SK-N-SH (cell line): Measurements from ENCODE around the gene AKAP12. TPM values are rescaled to one million over a fixed set of nuclear protein-coding genes. Genes with fewer than 3 reads are reported as not detected.

Experiments used
- CTCF ChIA-PET: fragments of 300-600, 350-600 bp; formaldehyde crosslinking; extraction: SDS; loops from one replicate; lab custom pipeline; 2021; lab: Yijun Ruan, JAX
- POLR2A ChIA-PET: fragments of 350-600 bp; sonication (Branson Sonifier 250); formaldehyde crosslinking; extraction: SDS; loops from one replicate; lab custom pipeline; 2020; ENCODE audit warnings: antibody characterized with exemption, inconsistent platforms; lab: Yijun Ruan, JAX
- DNase-seq: peaks from one replicate; pipeline ENCODE4 v3.0.0; 2012
- H2AFZ ChIP-seq: fragments of 200-600 bp; sonication (generic); 2 replicates; pipeline ENCODE4 v1.8.1; 2016; ENCODE audit warnings: antibody characterized with exemption, mild to moderate bottlenecking, low read depth
- H3F3A ChIP-seq: fragments of 200-600 bp; sonication (generic); replicated peaks from 2 replicates; pipeline ENCODE3; 2016; ENCODE audit warnings: antibody characterized with exemption, mild to moderate bottlenecking; ENCODE audit not compliant: insufficient read depth
- H3K27ac ChIP-seq, 2 experiments: fragments of 200-500 bp in 1 of 2; fragments of 200-600 bp in 1 of 2; sonication (Bioruptor generic) in 1 of 2; sonication (generic), shearing (Covaris generic) in 1 of 2; 2 replicates each; pipeline versions ENCODE4 v1.5.1 to v1.6.1; 2014 to 2016; ENCODE audit warnings: low read depth in 2 of 2, inconsistent platforms in 1 of 2, low read length in 1 of 2, mild to moderate bottlenecking in 1 of 2, mixed read lengths in 1 of 2
- H3K27me3 ChIP-seq: fragments of 200-600 bp; sonication (generic), shearing (Covaris generic); 2 replicates; pipeline ENCODE4 v1.6.1; 2016; ENCODE audit warnings: mixed run types; ENCODE audit not compliant: insufficient read depth
- H3K36me3 ChIP-seq, 2 experiments: fragments of 200-500 bp in 1 of 2; fragments of 200-600 bp in 1 of 2; sonication (Bioruptor generic) in 1 of 2; sonication (generic) in 1 of 2; replicated peaks in 1 of 2; 2 replicates each; pipeline versions ENCODE3 to v1.5.1; 2014 to 2016; ENCODE audit warnings: low read length in 1 of 2, mild to moderate bottlenecking in 1 of 2; ENCODE audit not compliant: insufficient read depth in 2 of 2, control insufficient read depth in 1 of 2
- H3K4me1 ChIP-seq, 2 experiments: fragments of 200-500 bp in 1 of 2; fragments of 200-600 bp in 1 of 2; sonication (Bioruptor generic) in 1 of 2; sonication (generic), shearing (Covaris generic) in 1 of 2; 2 replicates each; pipeline versions ENCODE4 v1.5.1 to v1.6.1; 2014 to 2016; ENCODE audit warnings: low read depth in 1 of 2, low read length in 1 of 2, mixed run types in 1 of 2; ENCODE audit not compliant: insufficient read depth in 2 of 2, control insufficient read depth in 1 of 2
- H3K4me2 ChIP-seq: fragments of 200-600 bp; sonication (generic), shearing (Covaris generic); 2 replicates; pipeline ENCODE4 v1.6.1; 2017; ENCODE audit warnings: mixed run types
- H3K4me3 ChIP-seq, 2 experiments: fragments of 200-500 bp in 1 of 2; fragments of 200-600 bp in 1 of 2; sonication (Bioruptor generic) in 1 of 2; sonication (generic), shearing (Covaris generic) in 1 of 2; 2 replicates each; pipeline versions ENCODE4 v1.5.1 to v1.8.1; 2014 to 2016; ENCODE audit warnings: low read depth in 2 of 2, inconsistent platforms in 1 of 2, low read length in 1 of 2, mild to moderate bottlenecking in 1 of 2, mixed read lengths in 1 of 2, moderate library complexity in 1 of 2
- H3K79me2 ChIP-seq: fragments of 200-600 bp; sonication (generic); 2 replicates; pipeline ENCODE4 v1.8.1; 2017; ENCODE audit warnings: mild to moderate bottlenecking; ENCODE audit not compliant: insufficient read depth
- H3K9ac ChIP-seq: fragments of 200-600 bp; sonication (generic); 2 replicates; pipeline ENCODE4 v1.6.1; 2017; ENCODE audit warnings: mixed run types
- H3K9me2 ChIP-seq: fragments of 200-600 bp; sonication (generic); 2 replicates; pipeline ENCODE4 v1.6.1; 2017; ENCODE audit warnings: mixed run types
- H3K9me3 ChIP-seq: fragments of 200-600 bp; sonication (generic); 2 replicates; pipeline ENCODE4 v1.6.1; 2017; ENCODE audit warnings: mixed run types, mild to moderate bottlenecking, moderate library complexity
- H4K20me1 ChIP-seq: fragments of 200-600 bp; sonication (generic); 2 replicates; pipeline ENCODE4 v1.6.1; 2017; ENCODE audit warnings: mild to moderate bottlenecking, mixed run types; ENCODE audit not compliant: insufficient read depth
- CHD2 ChIP-seq: fragments of 150-350 bp; IDR thresholded peaks from 2 replicates; pipeline ENCODE4 v1.6.1; 2018; ENCODE audit warnings: low read length; ENCODE audit not compliant: partially characterized antibody
- FOSL2 ChIP-seq: IDR thresholded peaks from 2 replicates; pipeline ENCODE4 v1.4.0; 2012; ENCODE audit warnings: low read depth, mild to moderate bottlenecking, moderate library complexity, borderline replicate concordance
- FOXJ3 ChIP-seq: sonication (generic); formaldehyde crosslinking; IDR thresholded peaks from 2 replicates; pipeline ENCODE4 v1.5.1; 2020; ENCODE audit warnings: mild to moderate bottlenecking, missing genetic modification reagents
- FOXM1 ChIP-seq: IDR thresholded peaks from 2 replicates; pipeline ENCODE4 v1.4.0; 2012; ENCODE audit warnings: low read depth, mild to moderate bottlenecking
- GABPA ChIP-seq: IDR thresholded peaks from 2 replicates; pipeline ENCODE4 v1.4.0; 2012; ENCODE audit warnings: low read depth, mild to moderate bottlenecking
- GATA2 ChIP-seq: sonication (generic); formaldehyde crosslinking; IDR thresholded peaks from 2 replicates; pipeline ENCODE4 v1.5.0; 2020; ENCODE audit warnings: mild to moderate bottlenecking, missing genetic modification reagents
- JUND ChIP-seq: IDR thresholded peaks from 2 replicates; pipeline ENCODE4 v1.4.0; 2012
- MEF2A ChIP-seq: IDR thresholded peaks from 2 replicates; pipeline ENCODE4 v1.4.0; 2012; ENCODE audit warnings: low read depth, borderline replicate concordance
- MXI1 ChIP-seq: IDR thresholded peaks from 2 replicates; pipeline ENCODE4 v1.6.1; 2012; ENCODE audit warnings: mild to moderate bottlenecking, low read depth, low read length, improper control_type of control experiment
- NFIC ChIP-seq: IDR thresholded peaks from 2 replicates; pipeline ENCODE4 v1.4.0; 2012; ENCODE audit warnings: borderline replicate concordance
- NRF1 ChIP-seq: IDR thresholded peaks from 2 replicates; pipeline ENCODE4 v1.6.1; 2012; ENCODE audit warnings: low read depth, mild to moderate bottlenecking, low read length
- RXRA ChIP-seq: IDR thresholded peaks from 2 replicates; pipeline ENCODE4 v1.4.0; 2012; ENCODE audit warnings: low read depth, mild to moderate bottlenecking, borderline replicate concordance
- SIN3A ChIP-seq: IDR thresholded peaks from 2 replicates; pipeline ENCODE4 v1.6.1; 2012; ENCODE audit warnings: low read depth, mild to moderate bottlenecking, low read length, moderate library complexity, borderline replicate concordance
- TAF1 ChIP-seq: IDR thresholded peaks from 2 replicates; pipeline ENCODE4 v1.6.1; 2012; ENCODE audit warnings: low read depth, mild to moderate bottlenecking, low read length, moderate library complexity, borderline replicate concordance
- TEAD4 ChIP-seq: IDR thresholded peaks from 2 replicates; pipeline ENCODE4 v1.4.0; 2012; ENCODE audit warnings: mild to moderate bottlenecking, borderline replicate concordance; ENCODE audit not compliant: insufficient read depth
- WGBS: methylation state at CpG from one replicate; pipeline ENCODE4 v1.1.6; 2017; ENCODE audit warnings: low lambda C conversion rate; 5-methylcytosine and 5-hydroxymethylcytosine counted together
- polyA plus RNA-seq, 3 experiments: library from polyadenylated mRNA; depleted of rRNA; stranded (reverse); fragments of >200 nt; gene quantifications; 2 replicates each; pipeline ENCODE4 v1.2.3, GENCODE V29; 2012
- TF ChIP-seq, protein P1 (sequence below): fragments of 150-350 bp; IDR thresholded peaks from 2 replicates; pipeline ENCODE4 v1.6.1; 2016; ENCODE audit warnings: mild to moderate bottlenecking, low read depth, low read length
- TF ChIP-seq, protein P2 (sequence below): fragments of 150-350 bp; IDR thresholded peaks from 2 replicates; pipeline ENCODE4 v1.6.1; 2017; ENCODE audit warnings: antibody characterized with exemption, low read length, low read depth, borderline replicate concordance
- TF ChIP-seq, protein P3 (sequence below): IDR thresholded peaks from 2 replicates; pipeline ENCODE4 v1.4.0; 2012; ENCODE audit warnings: low read depth
- TF ChIP-seq, protein P4 (sequence below): IDR thresholded peaks from 2 replicates; pipeline ENCODE4 v1.4.0; 2012; ENCODE audit warnings: low read depth, borderline replicate concordance

AKAP12 gene
- polyA plus RNA-seq, 1 of the 3 experiments (the other 2 are of a cell fraction), result 46.5 TPM

DNA sequence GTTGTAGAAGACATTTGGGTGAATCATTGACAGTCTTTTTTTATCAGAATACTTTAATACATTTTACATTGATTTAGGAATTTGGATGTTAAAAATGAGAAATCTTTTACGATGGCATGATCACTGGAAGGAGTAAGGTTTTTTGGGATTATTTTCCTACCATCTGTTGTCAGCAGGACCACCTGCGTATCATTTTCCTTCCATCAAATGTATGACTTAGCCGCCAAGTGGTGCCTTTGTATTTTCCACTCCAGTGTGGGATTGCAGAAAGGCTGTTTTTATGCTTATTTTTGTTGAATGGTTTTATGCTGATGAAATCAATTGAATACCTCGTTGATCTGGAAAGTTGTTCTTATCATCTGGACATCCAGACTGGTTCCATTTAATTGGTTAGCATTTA, 35.8 kb downstream of the AKAP12 start:
- Histone ChIP-seq H4K20me1 (no peaks in the 10 kb centered on the region), H3K9me2 (no peaks in the 10 kb centered on the region), H3K36me3 (no peaks in the 10 kb centered on the region), H3K9ac (no peak overlapping the region), H3K9me3 (no peaks in the 10 kb centered on the region), H3K4me3 (no peak overlapping the region), H3K27ac (no peak overlapping the region), H3K4me1 (peaks cover 3 to 8% of the 10 kb centered on the region in 2 experiments; a peak in 3 of 4 replicates), H3F3A (peaks cover 10% of the 10 kb centered on the region), H3K4me2 (no peak overlapping the region), H3K79me2 (peaks cover 79% of the 10 kb centered on the region), H3K27me3 (no peaks in the 10 kb centered on the region), H2AFZ (no peak overlapping the region)
- TF ChIP-seq NRF1 (no peak), CHD2 (no peak), NFIC (no peak), GABPA (no peak), RXRA (no peak), FOXJ3 (CRISPR knock-in tag) (no peak), TEAD4 (no peak), SIN3A (no peak), FOSL2 (no peak), FOXM1 (no peak), JUND (no peak)
- TF ChIP-seq, protein P1, sequence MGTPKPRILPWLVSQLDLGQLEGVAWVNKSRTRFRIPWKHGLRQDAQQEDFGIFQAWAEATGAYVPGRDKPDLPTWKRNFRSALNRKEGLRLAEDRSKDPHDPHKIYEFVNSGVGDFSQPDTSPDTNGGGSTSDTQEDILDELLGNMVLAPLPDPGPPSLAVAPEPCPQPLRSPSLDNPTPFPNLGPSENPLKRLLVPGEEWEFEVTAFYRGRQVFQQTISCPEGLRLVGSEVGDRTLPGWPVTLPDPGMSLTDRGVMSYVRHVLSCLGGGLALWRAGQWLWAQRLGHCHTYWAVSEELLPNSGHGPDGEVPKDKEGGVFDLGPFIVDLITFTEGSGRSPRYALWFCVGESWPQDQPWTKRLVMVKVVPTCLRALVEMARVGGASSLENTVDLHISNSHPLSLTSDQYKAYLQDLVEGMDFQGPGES, result no peak
- TF ChIP-seq, protein P2, sequence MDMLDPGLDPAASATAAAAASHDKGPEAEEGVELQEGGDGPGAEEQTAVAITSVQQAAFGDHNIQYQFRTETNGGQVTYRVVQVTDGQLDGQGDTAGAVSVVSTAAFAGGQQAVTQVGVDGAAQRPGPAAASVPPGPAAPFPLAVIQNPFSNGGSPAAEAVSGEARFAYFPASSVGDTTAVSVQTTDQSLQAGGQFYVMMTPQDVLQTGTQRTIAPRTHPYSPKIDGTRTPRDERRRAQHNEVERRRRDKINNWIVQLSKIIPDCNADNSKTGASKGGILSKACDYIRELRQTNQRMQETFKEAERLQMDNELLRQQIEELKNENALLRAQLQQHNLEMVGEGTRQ, result no peak
- TF ChIP-seq, protein P3, sequence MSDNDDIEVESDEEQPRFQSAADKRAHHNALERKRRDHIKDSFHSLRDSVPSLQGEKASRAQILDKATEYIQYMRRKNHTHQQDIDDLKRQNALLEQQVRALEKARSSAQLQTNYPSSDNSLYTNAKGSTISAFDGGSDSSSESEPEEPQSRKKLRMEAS, result no peak
- WGBS, result 84% methylated on average over 4 of the region's 4 CpGs
- CTCF ChIA-PET, result no interaction called here
- POLR2A ChIA-PET, result no interaction called here
- DNase-seq, result no peak

DNA sequence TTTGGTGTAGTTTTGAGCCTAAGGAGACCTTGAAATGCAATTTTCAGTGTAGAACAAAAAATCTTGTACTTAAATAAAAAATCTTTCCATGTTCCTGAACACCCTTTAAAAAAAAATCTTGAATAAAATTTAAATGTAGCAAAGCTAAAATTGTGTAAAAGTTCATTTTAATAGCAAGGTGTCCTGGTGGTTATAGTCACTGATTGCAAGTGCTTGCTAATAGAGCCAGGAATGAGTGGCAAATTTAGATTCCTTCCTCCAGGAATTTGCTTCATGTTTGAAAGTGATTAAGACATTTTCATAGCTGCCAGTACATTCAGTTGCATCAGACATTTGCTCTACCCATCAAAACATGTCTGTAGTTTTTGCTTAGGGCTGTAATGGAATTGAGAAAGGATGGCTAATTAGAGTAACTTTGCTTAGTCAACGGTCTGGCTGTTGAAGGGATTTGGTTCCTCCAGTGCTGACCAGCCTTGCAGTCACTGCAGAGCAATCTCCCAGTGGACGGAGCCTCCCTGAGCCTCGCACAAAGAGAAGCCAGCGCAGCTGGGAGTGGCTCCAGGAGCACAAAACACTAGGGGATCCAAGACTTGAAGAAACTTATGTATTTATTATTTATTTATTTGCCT, 36.5 kb downstream of the AKAP12 start:
- Histone ChIP-seq H4K20me1 (no peaks in the 10 kb centered on the region), H3K27me3 (no peaks in the 10 kb centered on the region), H3K9me3 (no peaks in the 10 kb centered on the region), H3K27ac (peak overlapping the region in 1 of 2 experiments; percentile 39; a peak in 1 of 4 replicates), H3K4me1 (peaks cover 3 to 8% of the 10 kb centered on the region in 2 experiments; a peak in 3 of 4 replicates), H3K79me2 (peaks cover 79% of the 10 kb centered on the region), H3K9me2 (no peaks in the 10 kb centered on the region), H3F3A (peaks cover 10% of the 10 kb centered on the region), H3K9ac (no peak overlapping the region), H3K4me3 (no peak overlapping the region), H3K36me3 (no peaks in the 10 kb centered on the region), H2AFZ (no peak overlapping the region), H3K4me2 (no peak overlapping the region)
- TF ChIP-seq, protein P4, sequence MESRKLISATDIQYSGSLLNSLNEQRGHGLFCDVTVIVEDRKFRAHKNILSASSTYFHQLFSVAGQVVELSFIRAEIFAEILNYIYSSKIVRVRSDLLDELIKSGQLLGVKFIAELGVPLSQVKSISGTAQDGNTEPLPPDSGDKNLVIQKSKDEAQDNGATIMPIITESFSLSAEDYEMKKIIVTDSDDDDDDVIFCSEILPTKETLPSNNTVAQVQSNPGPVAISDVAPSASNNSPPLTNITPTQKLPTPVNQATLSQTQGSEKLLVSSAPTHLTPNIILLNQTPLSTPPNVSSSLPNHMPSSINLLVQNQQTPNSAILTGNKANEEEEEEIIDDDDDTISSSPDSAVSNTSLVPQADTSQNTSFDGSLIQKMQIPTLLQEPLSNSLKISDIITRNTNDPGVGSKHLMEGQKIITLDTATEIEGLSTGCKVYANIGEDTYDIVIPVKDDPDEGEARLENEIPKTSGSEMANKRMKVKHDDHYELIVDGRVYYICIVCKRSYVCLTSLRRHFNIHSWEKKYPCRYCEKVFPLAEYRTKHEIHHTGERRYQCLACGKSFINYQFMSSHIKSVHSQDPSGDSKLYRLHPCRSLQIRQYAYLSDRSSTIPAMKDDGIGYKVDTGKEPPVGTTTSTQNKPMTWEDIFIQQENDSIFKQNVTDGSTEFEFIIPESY, result no peak
- TF ChIP-seq MXI1 (no peak), GATA2 (CRISPR knock-in tag) (no peak), MEF2A (no peak), TAF1 (no peak)
- TF ChIP-seq, protein P2, result no peak
- ChIA-PET POLR2A (no interaction called here), CTCF (no interaction called here)
- DNase-seq, result peak; percentile 17
- 71% methylated on average over 3 of the region's 4 CpGs for WGBS
